OCI-LY1 (cell line): ENCODE results near the gene EFS.

ENCODE experiments used
- EZH2 ChIP-seq: fragments of 200-600 bp; sonication (generic), shearing (Covaris generic); IDR thresholded peaks from 2 replicates; pipeline ENCODE4 v1.8.0; 2017; ENCODE audit warnings: borderline replicate concordance, mixed run types, mild to moderate bottlenecking, antibody characterized with exemption, low read length, moderate library complexity, mixed read lengths
- TF ChIP-seq, protein P1 (sequence below): fragments of 200-600 bp; sonication (generic), shearing (Covaris generic); IDR thresholded peaks from 2 replicates; pipeline ENCODE4 v1.5.1; 2017; ENCODE audit warnings: mild to moderate bottlenecking, antibody characterized with exemption, low read length, moderate library complexity, mixed read lengths

GRCh38 chr14:23406244-23406643, 41.3 kb upstream of the EFS start:
- TF ChIP-seq, protein P1, sequence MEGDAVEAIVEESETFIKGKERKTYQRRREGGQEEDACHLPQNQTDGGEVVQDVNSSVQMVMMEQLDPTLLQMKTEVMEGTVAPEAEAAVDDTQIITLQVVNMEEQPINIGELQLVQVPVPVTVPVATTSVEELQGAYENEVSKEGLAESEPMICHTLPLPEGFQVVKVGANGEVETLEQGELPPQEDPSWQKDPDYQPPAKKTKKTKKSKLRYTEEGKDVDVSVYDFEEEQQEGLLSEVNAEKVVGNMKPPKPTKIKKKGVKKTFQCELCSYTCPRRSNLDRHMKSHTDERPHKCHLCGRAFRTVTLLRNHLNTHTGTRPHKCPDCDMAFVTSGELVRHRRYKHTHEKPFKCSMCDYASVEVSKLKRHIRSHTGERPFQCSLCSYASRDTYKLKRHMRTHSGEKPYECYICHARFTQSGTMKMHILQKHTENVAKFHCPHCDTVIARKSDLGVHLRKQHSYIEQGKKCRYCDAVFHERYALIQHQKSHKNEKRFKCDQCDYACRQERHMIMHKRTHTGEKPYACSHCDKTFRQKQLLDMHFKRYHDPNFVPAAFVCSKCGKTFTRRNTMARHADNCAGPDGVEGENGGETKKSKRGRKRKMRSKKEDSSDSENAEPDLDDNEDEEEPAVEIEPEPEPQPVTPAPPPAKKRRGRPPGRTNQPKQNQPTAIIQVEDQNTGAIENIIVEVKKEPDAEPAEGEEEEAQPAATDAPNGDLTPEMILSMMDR, result no peak
- no peak for TF ChIP-seq EZH2
